GM19099 (cell line): ENCODE data around the gene ARRDC2.

Experiments
- POLR2A ChIP-seq: IDR thresholded peaks from 3 replicates; pipeline ENCODE4 v1.6.1; 2011; ENCODE audit warnings: low read depth; ENCODE audit not compliant: insufficient read length; ENCODE audit errors: extremely low read depth

ARRDC2 gene

DNA sequence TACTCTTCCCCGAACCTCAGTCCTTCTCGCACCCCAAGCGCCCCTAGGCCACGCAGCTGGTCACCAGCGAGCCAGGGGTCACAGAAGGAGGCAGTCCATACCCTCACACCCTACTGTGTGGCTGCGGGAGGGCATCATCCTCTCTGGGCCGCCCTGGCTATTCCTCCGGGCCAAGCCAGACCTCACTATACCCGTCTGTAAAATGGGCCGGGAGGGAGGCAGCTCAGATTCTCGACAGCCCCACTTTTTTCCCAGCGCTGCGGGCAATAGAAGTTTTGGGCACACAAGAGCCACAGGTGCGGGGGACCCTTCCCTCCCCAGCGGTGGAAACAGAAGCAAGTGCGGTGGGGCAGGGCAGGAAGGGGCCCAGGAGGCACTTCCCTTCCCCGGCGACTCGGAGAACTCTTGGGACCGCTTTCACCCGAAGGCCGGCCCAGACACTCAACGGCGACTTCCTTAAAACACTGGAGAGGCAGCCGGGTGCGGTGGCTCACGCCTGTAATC is 5.6 kb upstream of the ARRDC2 start:
- TF ChIP-seq POLR2A, result no peak

DNA sequence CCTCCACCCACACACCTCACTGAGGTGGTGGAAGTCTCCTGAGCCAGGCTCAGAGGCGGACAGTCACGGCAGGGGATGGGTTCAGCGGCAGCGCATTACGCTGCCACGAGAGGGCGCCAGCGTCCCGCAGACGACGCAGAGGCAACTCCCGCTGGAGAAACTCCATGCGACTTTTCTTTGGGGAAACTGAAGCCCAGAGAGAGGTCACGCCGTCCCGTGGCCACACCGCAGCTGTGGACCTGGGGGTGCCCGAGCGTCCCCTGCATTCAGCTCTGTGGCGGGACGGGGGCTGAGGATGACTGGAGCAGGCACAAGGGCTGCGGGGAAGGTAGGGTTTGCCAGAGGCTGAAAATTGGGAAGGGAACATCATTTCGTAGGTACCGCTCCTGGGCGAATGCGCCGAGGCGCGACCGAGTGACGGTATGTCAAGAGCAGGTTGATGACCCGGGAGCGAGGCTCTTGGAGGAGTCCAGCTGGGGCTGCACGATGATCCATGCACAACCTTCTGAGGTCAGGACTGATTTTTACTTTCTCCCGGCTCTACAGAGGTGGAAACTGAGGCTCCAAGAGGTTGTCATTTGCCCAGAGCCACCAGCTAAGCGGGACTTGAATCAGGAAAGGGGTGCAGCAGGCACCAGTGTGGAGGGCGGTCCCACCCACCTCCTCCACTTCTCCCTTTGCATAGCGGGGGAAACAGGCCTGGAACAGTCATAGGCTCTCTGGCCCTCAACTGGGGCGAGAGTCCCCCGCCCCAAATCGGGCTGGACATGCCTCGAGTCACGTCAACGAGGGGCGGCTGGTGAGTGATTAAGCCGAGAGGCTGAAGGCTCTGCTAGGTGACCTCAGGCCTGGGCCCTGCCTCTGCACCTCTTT is 690 bp upstream of the ARRDC2 start:
- TF ChIP-seq POLR2A, result no peak

DNA sequence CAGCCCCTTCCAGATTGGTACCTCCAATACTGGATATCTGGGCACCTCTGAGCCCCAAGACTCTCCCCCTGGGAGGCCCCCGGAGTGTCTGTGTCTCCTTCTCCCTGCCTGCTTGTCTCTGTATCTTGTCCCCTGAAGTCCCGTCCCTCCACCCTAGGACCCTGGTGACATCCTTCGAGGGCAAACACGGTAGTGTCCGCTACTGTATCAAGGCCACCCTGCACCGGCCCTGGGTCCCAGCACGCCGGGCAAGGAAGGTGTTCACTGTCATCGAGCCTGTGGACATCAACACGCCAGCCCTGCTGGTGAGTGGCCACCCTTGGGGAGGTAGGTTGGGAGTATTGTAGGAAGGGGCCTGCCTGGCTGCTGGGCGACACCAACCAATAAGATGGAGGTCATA is 844 bp downstream of the ARRDC2 start:
- TF ChIP-seq POLR2A, result no peak

DNA sequence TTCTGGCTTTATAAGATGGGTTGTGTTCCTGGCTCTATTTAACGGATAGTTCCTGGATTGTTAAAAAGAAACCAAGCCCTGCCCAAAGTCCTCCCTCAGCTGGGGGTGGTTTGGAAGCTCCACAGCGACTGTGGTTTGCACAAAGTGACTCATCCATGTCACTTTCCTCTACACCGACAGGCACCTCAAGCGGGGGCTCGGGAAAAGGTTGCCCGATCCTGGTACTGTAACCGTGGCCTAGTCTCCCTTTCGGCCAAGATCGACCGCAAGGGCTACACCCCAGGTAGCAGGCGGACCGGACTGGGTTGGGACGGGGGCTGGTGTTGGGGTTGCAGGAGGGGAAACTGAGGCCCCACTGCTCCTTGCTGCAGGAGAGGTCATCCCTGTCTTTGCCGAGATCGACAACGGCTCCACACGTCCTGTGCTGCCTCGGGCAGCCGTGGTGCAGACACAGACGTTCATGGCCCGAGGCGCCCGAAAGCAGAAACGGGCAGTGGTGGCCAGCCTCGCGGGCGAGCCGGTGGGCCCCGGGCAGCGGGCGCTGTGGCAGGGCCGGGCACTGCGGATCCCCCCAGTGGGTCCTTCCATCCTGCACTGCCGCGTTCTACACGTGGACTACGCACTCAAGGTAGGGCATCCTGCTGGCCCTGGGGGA is 1.6 kb downstream of the ARRDC2 start:
- TF ChIP-seq POLR2A, result no peak

DNA sequence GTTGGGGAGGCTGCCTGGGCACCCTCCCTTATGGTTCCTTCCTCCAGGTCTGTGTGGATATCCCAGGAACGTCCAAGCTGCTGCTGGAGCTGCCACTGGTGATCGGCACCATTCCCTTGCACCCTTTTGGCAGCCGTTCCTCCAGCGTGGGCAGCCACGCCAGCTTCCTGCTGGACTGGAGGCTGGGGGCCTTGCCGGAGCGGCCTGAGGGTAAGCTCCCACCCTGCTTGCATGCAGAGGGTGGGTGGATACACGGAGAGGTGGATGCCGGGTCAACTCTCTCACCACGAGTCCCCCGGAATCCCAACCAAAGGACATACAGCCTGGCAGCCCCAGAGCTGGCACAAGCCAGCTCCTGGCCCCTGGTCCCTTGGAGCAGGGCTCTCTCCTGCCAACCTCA is 2.2 kb downstream of the ARRDC2 start:
- TF ChIP-seq POLR2A, result no peak

DNA sequence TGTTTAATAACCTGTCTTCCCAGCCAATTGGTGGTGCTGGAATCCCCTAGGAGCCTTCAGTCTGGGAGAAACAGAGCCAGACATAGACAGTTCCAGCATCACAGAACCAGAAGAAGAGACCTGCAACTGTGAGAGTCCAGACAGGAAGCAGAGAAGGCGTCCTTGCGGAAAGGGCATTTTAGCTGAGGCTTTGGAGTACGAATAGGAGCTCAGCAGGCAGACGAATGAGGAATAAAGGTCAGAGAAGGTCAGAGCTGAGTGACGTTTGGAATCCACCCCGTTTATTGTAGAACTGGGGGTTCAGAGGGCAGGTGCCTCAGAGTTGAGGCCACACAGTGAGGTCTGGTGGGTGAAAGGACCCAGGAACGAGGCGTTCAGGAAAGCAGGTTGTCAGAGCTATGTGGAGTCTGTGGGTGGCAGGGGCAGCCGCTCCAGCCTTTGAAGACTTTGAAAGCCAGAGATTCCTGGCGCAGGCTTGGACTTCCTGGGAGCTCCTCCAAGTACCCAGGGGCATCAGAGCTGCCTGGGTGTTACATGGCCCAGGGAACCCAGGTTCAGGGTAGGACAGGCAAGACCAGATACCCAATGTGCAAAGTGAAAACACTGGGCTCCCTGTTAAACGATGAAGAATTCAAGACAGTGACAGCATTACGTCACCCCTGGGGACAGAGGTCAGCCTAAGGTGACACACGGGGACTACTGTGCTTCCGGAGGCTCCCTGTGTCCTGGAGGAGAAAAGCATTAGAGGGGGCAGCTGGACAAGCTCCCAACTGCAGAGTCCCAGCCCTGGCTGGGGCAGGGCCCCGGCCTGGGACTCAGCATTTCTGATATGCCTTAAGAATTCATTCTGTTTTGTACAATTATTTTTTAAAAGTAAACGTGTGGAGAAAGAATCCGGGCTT is 5.5 kb downstream of the ARRDC2 start:
- no peak for TF ChIP-seq POLR2A

DNA sequence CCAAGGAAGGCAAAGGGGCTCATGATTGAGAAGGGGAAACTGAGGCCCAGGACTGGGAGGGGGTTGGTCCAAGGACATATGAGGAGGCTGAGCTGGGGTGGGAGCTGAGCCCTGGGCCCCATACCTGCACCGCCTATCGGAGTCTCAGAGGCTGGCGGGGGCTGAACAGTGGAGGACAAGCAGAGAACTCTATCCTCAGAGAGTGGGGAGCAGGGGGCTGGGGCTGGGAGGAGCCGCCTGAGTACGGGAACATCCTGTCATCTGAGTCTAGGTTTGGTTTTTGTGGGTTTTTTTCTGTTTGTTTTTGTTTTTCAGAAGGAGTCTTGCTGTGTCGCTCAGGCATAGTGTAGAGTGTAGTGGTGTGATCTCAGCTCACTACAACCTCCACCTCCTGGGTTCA is 6.2 kb downstream of the ARRDC2 start:
- TF ChIP-seq POLR2A, result no peak

DNA sequence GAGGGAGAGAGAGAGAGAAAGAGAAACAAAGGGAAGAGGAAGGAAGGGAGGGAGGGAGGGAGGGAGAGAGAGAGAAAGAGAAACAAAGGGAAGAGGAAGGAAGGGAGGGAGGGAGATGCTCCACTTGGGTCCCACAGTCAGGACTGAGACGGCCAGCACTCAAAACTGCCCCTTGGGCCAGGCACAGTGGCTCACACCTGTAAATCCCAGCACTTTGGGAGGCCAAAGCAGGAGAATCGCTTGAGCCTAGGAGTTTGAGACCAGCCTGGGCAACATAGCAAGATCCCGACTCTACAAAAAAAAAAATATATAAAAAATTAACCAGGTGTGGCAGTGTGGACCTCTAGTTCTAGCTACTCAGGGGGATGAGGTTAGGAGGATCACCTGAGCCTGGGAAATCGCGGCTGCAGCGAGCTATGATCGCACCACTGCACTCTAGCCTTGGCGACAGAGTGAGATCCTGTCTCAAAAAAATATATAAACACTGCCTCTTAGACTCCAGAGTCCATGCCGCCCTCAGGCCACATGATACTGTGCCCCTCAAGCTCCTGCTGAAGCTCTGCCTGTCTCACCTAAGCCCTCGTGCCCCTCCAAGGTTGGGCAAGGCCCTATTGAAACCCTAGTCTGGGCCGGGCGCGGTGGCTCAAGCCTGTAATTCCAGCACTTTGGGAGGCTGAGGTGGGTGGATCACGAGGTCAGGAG is 8.4 kb downstream of the ARRDC2 start:
- TF ChIP-seq POLR2A, result no peak

DNA sequence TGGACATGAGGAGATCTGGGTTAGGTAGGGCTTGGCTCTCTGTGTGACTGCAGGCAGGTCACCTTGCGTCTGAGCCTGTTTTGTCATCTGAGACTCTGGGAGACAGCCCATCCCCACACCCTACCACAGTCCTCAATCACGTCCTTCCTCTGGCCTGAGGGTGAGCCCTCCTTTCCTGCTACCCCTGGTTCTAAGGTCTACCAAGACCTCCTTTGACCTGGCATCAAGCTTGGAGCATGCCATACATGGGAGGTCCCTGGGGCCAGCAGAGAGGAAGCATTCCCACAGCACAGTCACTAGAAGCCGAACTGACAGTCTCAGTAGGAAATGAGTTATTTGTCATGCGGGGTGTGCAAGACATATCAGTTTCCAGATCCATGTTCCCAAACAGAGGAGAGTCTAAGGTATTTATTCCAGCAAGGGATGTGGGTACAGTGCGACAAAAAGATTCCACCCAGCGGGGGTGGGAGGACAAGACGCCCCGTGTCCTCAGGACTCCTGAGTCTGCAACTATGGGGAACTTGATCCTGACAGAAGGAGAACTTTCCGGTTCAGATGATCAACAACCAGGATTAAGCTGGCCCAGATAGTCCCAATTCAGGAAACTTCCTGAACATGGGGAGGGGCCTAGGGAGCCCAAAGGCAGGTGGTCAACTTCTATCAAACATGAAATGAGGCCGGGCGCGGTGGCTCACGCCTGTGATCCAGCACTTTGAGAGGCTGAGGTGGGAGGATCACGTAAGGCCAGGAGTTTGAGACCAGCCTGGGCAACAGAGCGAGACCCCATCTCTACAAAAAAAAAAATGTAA is 9.5 kb downstream of the ARRDC2 start:
- no peak for TF ChIP-seq POLR2A

DNA sequence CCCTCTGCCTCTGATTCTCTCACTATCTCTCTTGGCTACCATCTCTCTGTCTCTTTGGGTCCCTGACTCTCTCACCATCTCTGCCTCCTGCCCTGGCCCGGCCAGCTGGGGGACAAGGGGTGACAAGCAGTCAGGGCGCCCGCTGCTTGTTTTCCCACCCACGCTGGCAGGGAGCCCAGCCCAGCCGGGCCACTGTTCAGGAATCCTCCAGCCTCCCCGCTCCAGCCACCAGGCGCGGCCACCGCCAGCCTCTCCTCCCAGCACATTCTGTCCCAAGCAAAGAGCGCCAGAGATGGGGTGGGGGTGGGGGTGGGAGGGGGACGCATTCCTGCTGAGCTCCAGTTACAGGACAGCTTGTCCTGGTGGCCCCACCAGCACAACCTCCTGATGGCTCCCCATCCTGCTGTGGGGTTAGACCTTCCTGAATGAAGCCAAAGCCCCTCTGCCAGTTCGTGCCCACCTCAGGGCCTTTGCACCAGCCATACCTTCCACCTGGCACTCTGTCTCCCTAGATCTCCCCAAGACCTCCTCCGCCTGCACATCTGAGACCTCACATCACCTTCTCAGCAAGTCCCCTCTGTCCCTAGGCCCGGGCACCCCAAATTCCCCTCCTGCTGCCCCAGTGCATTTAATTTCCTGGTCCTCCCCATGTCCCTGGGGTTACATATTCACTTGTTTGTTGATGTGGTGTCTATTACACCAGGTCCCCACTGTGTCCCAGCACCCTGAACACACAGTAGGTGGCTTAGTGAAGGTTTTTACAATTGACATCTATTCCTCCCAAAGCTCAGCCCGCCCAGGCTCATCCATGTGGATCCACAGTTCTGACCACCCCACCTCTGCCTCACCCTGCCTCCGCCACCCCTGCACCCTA is 12.5 kb downstream of the ARRDC2 start:
- no peak for TF ChIP-seq POLR2A

DNA sequence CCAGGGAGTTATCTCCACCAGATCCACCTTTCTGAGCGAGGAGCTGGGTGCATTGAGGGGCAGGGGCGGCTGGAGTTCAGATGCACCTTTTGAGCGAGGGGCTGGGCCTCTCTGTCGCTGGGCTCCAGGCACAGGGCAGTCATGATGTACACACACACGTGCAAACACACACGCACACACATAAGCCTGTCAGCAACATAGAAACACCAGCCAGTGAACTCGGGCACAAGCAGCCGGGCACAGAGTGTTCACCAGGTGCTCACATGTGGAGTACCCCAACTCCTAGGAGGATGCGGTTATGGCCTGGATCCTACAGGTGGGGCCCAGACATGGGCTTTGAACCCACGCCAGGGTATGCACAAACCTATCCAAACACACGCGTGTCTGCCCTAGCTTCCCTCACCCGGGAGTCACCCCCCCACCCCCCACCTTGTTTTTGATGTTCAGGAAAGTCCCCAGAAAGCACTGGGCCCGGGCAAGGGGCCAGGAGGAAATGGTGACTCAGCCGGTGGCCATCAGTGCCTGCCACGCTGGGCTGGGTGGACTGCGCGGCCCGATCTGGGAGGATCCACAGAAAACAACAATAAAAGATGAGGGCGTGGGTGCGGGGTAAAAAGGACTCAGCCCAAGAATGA is 13.3 kb downstream of the ARRDC2 start:
- no peak for TF ChIP-seq POLR2A

DNA sequence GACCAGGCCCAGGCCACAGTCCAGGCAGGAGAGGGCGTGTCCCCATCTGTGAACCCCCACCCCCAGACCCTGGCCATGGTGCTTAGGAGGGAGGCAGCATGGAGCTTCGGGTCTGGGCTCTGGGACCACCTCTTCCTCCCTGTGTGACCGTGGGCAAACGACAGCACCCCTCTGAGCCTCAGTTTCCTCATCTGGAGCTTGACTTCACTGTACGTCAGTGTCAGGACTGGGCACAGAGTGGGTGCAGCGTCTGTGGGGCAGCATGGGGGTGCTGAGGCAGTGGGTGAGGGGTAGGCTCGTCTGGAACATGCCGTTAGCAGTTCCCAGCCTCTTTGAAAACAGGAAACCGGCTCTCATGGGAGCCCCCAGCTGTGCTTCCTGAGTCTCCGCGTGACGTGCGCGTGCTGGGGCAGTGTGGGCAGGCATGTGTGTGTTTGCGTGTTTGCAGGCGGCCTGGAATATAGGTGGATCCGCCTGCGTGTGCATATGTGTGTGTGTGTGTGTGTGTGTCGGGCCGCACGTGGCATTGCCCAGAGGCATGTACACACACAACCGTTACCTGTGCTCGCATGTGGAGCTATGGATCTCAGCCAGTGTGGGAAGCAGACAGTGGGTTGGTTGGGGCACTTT is 15.8 kb downstream of the ARRDC2 start:
- TF ChIP-seq POLR2A, result no peak
